Activated T-cell treated with anti-CD3 and anti-CD28 coated beads, Interleukin-2, amount 50 U/mL, for 24 hours (primary cell): Measurements from ENCODE around the gene SMPDL3A.
A peak's percentile ranks its signal among the peaks of the same experiment; 100 is the strongest.

ENCODE experiments used
- DNase-seq: peaks from one replicate; pipeline ENCODE4 v3.0.0-alpha.2; 2020
- H3K27ac Mint-ChIP-seq: 2 replicates; pipeline ENCODE4 v1.8.0; 2020; ENCODE audit warnings: mild to moderate bottlenecking, mixed read lengths
- H3K27me3 Mint-ChIP-seq: 2 replicates; pipeline ENCODE4 v1.8.0; 2020; ENCODE audit warnings: mixed read lengths
- H3K36me3 Mint-ChIP-seq: 2 replicates; pipeline ENCODE4 v1.8.0; 2020; ENCODE audit warnings: low read depth, mixed read lengths
- H3K4me1 Mint-ChIP-seq: 2 replicates; pipeline ENCODE4 v1.8.0; 2020; ENCODE audit warnings: low read depth, mixed read lengths
- H3K4me3 Mint-ChIP-seq: 2 replicates; pipeline ENCODE4 v1.8.0; 2020; ENCODE audit warnings: mild to moderate bottlenecking, moderate library complexity, mixed read lengths
- H3K9me3 Mint-ChIP-seq: 2 replicates; pipeline ENCODE4 v1.8.0; 2020; ENCODE audit warnings: mixed read lengths

The SMPDL3A gene

GRCh38 chr6:122808121-122808885 is 19.2 kb downstream of the SMPDL3A start:
- Mint-ChIP-seq H3K27ac (no peak overlapping the region), H3K4me3 (no peak overlapping the region), H3K9me3 (no peaks in the 10 kb centered on the region), H3K27me3 (no peaks in the 10 kb centered on the region), H3K36me3 (no peaks in the 10 kb centered on the region), H3K4me1 (no peaks in the 10 kb centered on the region)
- no peak for DNase-seq

DNA sequence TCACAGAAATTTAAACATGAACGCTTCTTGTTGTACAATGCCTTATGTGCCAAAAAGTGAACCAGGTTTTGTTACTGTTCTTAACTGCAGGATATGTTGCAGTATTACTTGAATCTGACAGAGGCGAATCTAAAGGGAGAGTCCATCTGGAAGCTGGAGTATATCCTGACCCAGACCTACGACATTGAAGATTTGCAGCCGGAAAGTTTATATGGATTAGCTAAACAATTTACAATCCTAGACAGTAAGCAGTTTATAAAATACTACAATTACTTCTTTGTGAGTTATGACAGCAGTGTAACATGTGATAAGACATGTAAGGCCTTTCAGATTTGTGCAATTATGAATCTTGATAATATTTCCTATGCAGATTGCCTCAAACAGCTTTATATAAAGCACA is 19.9 kb downstream of the SMPDL3A start:
- no peak overlapping the region for H3K4me3 Mint-ChIP-seq
- H3K27me3 Mint-ChIP-seq: no peaks in the 10 kb centered on the region
- H3K27ac Mint-ChIP-seq: no peak overlapping the region
- H3K4me1 Mint-ChIP-seq: no peaks in the 10 kb centered on the region
- H3K36me3 Mint-ChIP-seq: no peaks in the 10 kb centered on the region
- DNase-seq: no peak
- H3K9me3 Mint-ChIP-seq: no peaks in the 10 kb centered on the region

DNA sequence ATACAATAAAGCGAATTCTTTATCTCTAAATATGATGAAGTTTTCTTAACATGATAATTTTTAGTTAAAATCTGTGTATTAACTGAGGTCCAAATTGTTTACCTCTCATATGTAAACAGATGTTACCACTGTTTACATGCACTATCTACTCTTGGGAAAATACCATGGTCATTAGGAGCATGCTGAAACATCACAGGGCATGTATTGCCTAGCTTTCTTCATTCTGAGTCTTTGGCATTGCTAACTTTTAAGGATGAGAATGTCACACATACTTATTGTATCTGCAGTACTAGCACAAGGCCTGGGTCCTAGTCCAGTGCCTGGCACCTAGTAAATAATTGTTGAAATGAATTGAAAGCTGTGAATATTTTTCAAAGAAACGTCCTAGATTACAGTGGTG is 20.6 kb downstream of the SMPDL3A start:
- Mint-ChIP-seq H3K4me1 (no peaks in the 10 kb centered on the region), H3K4me3 (no peak overlapping the region), H3K9me3 (no peaks in the 10 kb centered on the region), H3K36me3 (no peaks in the 10 kb centered on the region), H3K27me3 (no peaks in the 10 kb centered on the region), H3K27ac (no peak overlapping the region)
- no peak for DNase-seq

- H3K36me3 Mint-ChIP-seq: no peaks in the 10 kb centered on the region
- H3K27ac Mint-ChIP-seq: no peak overlapping the region
- DNase-seq: no peak
- H3K4me3 Mint-ChIP-seq: no peak overlapping the region
- H3K9me3 Mint-ChIP-seq: no peaks in the 10 kb centered on the region
- no peaks in the 10 kb centered on the region for H3K4me1 Mint-ChIP-seq
- no peaks in the 10 kb centered on the region for H3K27me3 Mint-ChIP-seq
Observed at GRCh38 chr6:122810189-122810588, 21.1 kb downstream of the SMPDL3A start.

GRCh38 chr6:122817358-122817757 is 28.3 kb downstream of the SMPDL3A start:
- no peak overlapping the region for H3K4me3 Mint-ChIP-seq
- H3K4me1 Mint-ChIP-seq: no peaks in the 10 kb centered on the region
- no peaks in the 10 kb centered on the region for H3K36me3 Mint-ChIP-seq
- H3K27ac Mint-ChIP-seq: no peak overlapping the region
- H3K9me3 Mint-ChIP-seq: no peaks in the 10 kb centered on the region
- peaks cover 5% of the 10 kb centered on the region for H3K27me3 Mint-ChIP-seq
- DNase-seq: no peak

DNA sequence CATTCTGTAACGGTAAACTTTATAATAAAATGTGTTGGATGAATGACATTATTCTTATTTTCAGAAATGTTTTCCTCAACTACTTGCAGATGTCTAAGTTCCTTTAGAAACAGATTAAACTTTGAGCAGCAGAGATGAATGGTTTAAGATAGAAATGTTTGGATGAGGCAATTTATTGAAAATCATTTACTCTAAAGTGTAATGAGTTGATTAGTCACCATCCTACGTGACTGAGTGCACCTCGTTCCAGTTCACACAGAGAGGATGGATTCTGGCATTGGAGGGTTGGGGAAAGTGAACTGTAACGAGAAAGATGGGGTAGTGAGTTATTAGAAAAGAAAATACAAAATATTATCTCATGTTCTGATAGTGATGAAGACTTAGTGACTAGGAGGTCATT is 28.7 kb downstream of the SMPDL3A start:
- H3K27ac Mint-ChIP-seq: no peak overlapping the region
- H3K27me3 Mint-ChIP-seq: peaks cover 5% of the 10 kb centered on the region
- no peak overlapping the region for H3K4me3 Mint-ChIP-seq

GRCh38 chr6:122818866-122819265 is 29.8 kb downstream of the SMPDL3A start:
- Mint-ChIP-seq H3K4me1 (no peaks in the 10 kb centered on the region), H3K27me3 (peaks cover 5% of the 10 kb centered on the region), H3K9me3 (no peaks in the 10 kb centered on the region), H3K27ac (no peak overlapping the region), H3K36me3 (no peaks in the 10 kb centered on the region), H3K4me3 (no peak overlapping the region)
- no peak for DNase-seq

More for the DNA sequence above, 28.7 kb downstream of the SMPDL3A start:
- no peaks in the 10 kb centered on the region for H3K36me3 Mint-ChIP-seq
- no peaks in the 10 kb centered on the region for H3K4me1 Mint-ChIP-seq
- DNase-seq: no peak
- H3K9me3 Mint-ChIP-seq: no peaks in the 10 kb centered on the region

- no peak overlapping the region for H3K27ac Mint-ChIP-seq
- peaks cover 10% of the 10 kb centered on the region for H3K27me3 Mint-ChIP-seq
- H3K4me3 Mint-ChIP-seq: no peak overlapping the region
- H3K36me3 Mint-ChIP-seq: no peaks in the 10 kb centered on the region
- no peaks in the 10 kb centered on the region for H3K4me1 Mint-ChIP-seq
- no peaks in the 10 kb centered on the region for H3K9me3 Mint-ChIP-seq
- no peak for DNase-seq
Observed at GRCh38 chr6:122821095-122821494, 32.0 kb downstream of the SMPDL3A start.

DNA sequence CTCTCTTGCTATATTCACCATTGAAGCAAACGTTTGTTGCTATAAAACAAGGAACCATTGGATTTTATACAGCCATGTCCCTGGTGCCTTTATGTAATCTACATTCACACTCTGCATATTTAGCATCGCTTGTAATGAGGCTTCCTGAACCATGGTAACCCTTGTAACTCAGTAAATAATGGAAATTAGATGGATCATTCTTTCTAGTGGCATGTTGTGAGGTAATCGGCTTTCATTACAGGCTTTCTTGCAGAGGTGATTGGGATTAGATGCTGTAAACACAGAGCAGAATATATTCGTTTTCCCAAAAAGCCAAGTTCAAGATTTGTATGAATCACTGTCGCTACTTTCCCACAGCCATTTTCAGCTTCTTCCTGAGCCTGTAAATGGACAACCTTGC is 36.1 kb downstream of the SMPDL3A start:
- DNase-seq: no peak
- Mint-ChIP-seq H3K27me3 (peaks cover 5% of the 10 kb centered on the region), H3K4me3 (no peak overlapping the region), H3K9me3 (no peaks in the 10 kb centered on the region), H3K4me1 (no peaks in the 10 kb centered on the region), H3K27ac (no peak overlapping the region), H3K36me3 (no peaks in the 10 kb centered on the region)

GRCh38 chr6:122829456-122829855 is 40.4 kb downstream of the SMPDL3A start:
- H3K4me3 Mint-ChIP-seq: no peak overlapping the region
- no peaks in the 10 kb centered on the region for H3K9me3 Mint-ChIP-seq
- no peaks in the 10 kb centered on the region for H3K36me3 Mint-ChIP-seq
- no peak for DNase-seq
- peaks cover 2% of the 10 kb centered on the region for H3K27me3 Mint-ChIP-seq
- H3K4me1 Mint-ChIP-seq: no peaks in the 10 kb centered on the region
- no peak overlapping the region for H3K27ac Mint-ChIP-seq

- H3K4me3 Mint-ChIP-seq: no peak overlapping the region
- no peak overlapping the region for H3K27ac Mint-ChIP-seq
- no peak for DNase-seq
- H3K36me3 Mint-ChIP-seq: no peaks in the 10 kb centered on the region
- no peaks in the 10 kb centered on the region for H3K4me1 Mint-ChIP-seq
- H3K9me3 Mint-ChIP-seq: no peaks in the 10 kb centered on the region
- peaks cover 7% of the 10 kb centered on the region for H3K27me3 Mint-ChIP-seq
Observed at GRCh38 chr6:122831511-122831910, 42.5 kb downstream of the SMPDL3A start.

DNA sequence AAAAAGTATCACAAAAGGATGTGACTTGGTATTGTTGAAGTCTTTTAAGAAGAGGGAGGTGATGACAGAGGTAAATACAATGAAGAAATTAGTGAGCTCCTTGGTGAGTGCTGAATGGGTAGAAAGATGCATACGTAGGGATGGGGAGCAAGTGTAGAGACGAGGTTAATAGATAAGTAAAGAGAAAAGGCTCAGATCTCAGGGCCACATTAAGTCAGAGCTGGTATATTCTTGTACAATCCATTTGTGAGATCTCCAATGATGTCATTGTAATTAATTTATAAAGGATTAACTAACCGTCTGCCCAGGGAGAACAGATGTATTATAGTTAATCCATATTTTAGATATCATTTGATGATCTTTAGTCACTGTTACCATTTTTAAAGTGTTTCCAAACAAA is 43.4 kb downstream of the SMPDL3A start:
- no peaks in the 10 kb centered on the region for H3K9me3 Mint-ChIP-seq
- peaks cover 7% of the 10 kb centered on the region for H3K27me3 Mint-ChIP-seq
- H3K4me3 Mint-ChIP-seq: no peak overlapping the region
- no peak for DNase-seq
- H3K4me1 Mint-ChIP-seq: no peaks in the 10 kb centered on the region
- H3K36me3 Mint-ChIP-seq: no peaks in the 10 kb centered on the region
- H3K27ac Mint-ChIP-seq: no peak overlapping the region

GRCh38 chr6:122833021-122833491 is 44.0 kb downstream of the SMPDL3A start:
- Mint-ChIP-seq H3K4me3 (no peak overlapping the region), H3K27me3 (peaks cover 7% of the 10 kb centered on the region), H3K4me1 (no peaks in the 10 kb centered on the region), H3K9me3 (no peaks in the 10 kb centered on the region), H3K36me3 (no peaks in the 10 kb centered on the region), H3K27ac (no peak overlapping the region)
- no peak for DNase-seq

DNA sequence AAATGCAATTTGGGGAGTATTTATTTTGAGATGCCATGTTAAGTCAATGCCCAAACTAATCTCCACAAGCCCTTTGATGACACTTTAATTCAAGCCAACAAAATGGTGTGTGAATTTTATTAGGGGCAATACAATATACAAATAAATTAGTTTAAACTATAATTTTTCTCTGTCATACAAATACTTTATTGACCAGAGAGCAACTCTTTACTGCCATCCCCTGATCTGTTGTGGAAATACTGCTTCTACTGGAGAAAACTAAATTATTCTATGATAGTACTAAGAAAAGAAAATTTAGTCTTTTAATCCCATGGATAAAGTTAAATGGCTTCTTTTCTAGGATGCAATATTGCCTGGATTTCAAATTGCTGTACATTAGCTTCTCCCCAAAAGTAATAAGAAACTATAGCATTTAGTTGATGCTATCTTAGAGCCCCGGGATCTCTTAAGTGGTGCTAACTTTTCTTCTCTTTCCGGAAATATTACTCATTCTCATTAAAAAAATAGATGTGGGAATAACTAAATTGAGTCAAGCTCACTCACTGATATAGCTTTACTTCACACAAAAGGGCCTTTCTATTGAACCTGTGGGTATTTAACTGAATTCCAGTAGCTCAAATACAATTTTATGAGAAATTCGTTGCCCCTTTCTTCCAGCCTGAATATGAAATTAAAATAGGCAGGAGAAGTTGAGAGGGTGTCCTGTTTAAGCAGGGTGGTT is 49.2 kb downstream of the SMPDL3A start:
- Mint-ChIP-seq H3K4me3 (no peak overlapping the region), H3K27me3 (peaks cover 14% of the 10 kb centered on the region), H3K4me1 (no peaks in the 10 kb centered on the region), H3K27ac (no peak overlapping the region), H3K9me3 (no peaks in the 10 kb centered on the region), H3K36me3 (no peaks in the 10 kb centered on the region)
- DNase-seq: no peak

DNA sequence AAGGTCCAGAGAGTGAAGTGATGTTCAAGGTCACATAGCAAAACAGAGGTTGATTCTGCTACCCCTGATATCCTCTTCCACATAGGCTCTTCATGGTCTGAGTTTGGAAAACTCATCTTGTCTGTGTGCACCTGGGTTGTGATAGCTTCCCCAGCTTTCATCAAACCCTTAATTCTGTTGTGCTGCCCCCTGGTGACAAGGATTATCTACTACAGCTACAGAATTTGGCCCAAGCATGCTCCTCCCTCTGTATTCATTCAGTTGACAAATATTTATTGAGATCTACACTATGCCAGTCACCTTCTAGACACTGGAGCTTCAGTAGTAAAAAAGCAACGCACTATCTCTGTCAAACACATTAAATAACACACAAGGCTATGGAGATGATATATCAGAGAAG is 50.4 kb downstream of the SMPDL3A start:
- peak; percentile 33 for DNase-seq
- Mint-ChIP-seq H3K27me3 (peaks cover 14% of the 10 kb centered on the region), H3K9me3 (no peaks in the 10 kb centered on the region), H3K36me3 (no peaks in the 10 kb centered on the region), H3K4me3 (no peak overlapping the region), H3K27ac (no peak overlapping the region), H3K4me1 (no peaks in the 10 kb centered on the region)
